IMR-90 (cell line): ENCODE data around the gene DCHS1. TPM values are rescaled to one million over a fixed set of nuclear protein-coding genes. Genes with fewer than 3 reads are reported as not detected.

ENCODE experiments used
- ATAC-seq: fragments of 200-7000 bp; cut with Tn5 transposase; 2 replicates; pipeline ENCODE4 v1.9.1; 2020; ENCODE audit warnings: low read depth, mild to moderate bottlenecking, moderate library complexity
- BruUV-seq: library from RNA; stranded (reverse); fragments of 400-500 nt; replicated peaks from 2 replicates; lab custom pipeline; 2021; lab: Mats Ljungman, UMichigan
- CTCF ChIA-PET: fragments of 300-600 bp; formaldehyde crosslinking; extraction: SDS; loops from one replicate; lab custom pipeline; 2021; ENCODE audit warnings: antibody characterized with exemption; lab: Yijun Ruan, JAX
- POLR2A ChIA-PET: fragments of 300-600 bp; sonication (Branson Sonifier 250); formaldehyde crosslinking; loops from one replicate; lab custom pipeline; 2022; ENCODE audit warnings: antibody characterized with exemption; ENCODE audit not compliant: unreplicated experiment; lab: Charles Lee
- DNase-seq: peaks from one replicate; pipeline ENCODE4 v3.0.0; 2013
- H2AFZ ChIP-seq: replicated peaks from 2 replicates; pipeline ENCODE3; 2013; ENCODE audit warnings: low read length, mild to moderate bottlenecking; ENCODE audit not compliant: poor library complexity
- H2AK5ac ChIP-seq: 2 replicates; pipeline ENCODE4 v1.6.1; 2013; ENCODE audit warnings: low read depth, low read length, inconsistent platforms
- H2AK9ac ChIP-seq: replicated peaks from 2 replicates; pipeline ENCODE3; 2013; ENCODE audit warnings: mild to moderate bottlenecking, low read depth, low read length, moderate library complexity; ENCODE audit not compliant: poor library complexity
- H2BK120ac ChIP-seq: 2 replicates; pipeline ENCODE4 v1.6.1; 2013; ENCODE audit warnings: low read depth, low read length, inconsistent platforms
- H2BK15ac ChIP-seq: 3 replicates; pipeline ENCODE4 v1.6.1; 2013; ENCODE audit warnings: low read depth, low read length, inconsistent platforms
- H2BK20ac ChIP-seq: 2 replicates; pipeline ENCODE4 v1.6.1; 2013; ENCODE audit warnings: low read depth, mild to moderate bottlenecking, inconsistent platforms, low read length, moderate library complexity
- H2BK5ac ChIP-seq: 2 replicates; pipeline ENCODE4 v1.6.1; 2013; ENCODE audit warnings: mild to moderate bottlenecking, low read depth, low read length, inconsistent platforms; ENCODE audit not compliant: poor library complexity, severe bottlenecking
- H3K14ac ChIP-seq: replicated peaks from 2 replicates; pipeline ENCODE4 v1.6.1; 2013; ENCODE audit warnings: low read depth, low read length, inconsistent platforms
- H3K18ac ChIP-seq: 2 replicates; pipeline ENCODE4 v1.6.1; 2013; ENCODE audit warnings: low read depth, low read length, control low read depth
- H3K23ac ChIP-seq: 2 replicates; pipeline ENCODE4 v1.6.1; 2013; ENCODE audit warnings: low read depth, low read length, inconsistent platforms
- H3K27ac ChIP-seq: 2 replicates; pipeline ENCODE4 v1.5.1; 2013; ENCODE audit warnings: mild to moderate bottlenecking, control low read depth, low read length; ENCODE audit not compliant: insufficient read depth
- H3K27me3 ChIP-seq: 2 replicates; pipeline ENCODE4 v1.6.1; 2013; ENCODE audit warnings: low read length; ENCODE audit not compliant: control insufficient read depth, insufficient read depth
- H3K36me3 ChIP-seq: 2 replicates; pipeline ENCODE4 v1.6.1; 2013; ENCODE audit warnings: low read length, mixed read lengths; ENCODE audit not compliant: control insufficient read depth, insufficient read depth
- H3K4ac ChIP-seq: 2 replicates; pipeline ENCODE4 v1.6.1; 2013; ENCODE audit warnings: low read depth, low read length, inconsistent platforms
- H3K4me1 ChIP-seq: 2 replicates; pipeline ENCODE4 v1.6.1; 2013; ENCODE audit warnings: low read length, mixed read lengths; ENCODE audit not compliant: control insufficient read depth, insufficient read depth
- H3K4me2 ChIP-seq: 2 replicates; pipeline ENCODE4 v1.6.1; 2013; ENCODE audit warnings: low read depth, mild to moderate bottlenecking, control low read depth, low read length, moderate library complexity
- H3K4me3 ChIP-seq: 2 replicates; pipeline ENCODE4 v1.5.1; 2013; ENCODE audit warnings: low read depth, mild to moderate bottlenecking, control low read depth, low read length, moderate library complexity; ENCODE audit not compliant: insufficient read depth
- H3K56ac ChIP-seq: 2 replicates; pipeline ENCODE4 v1.6.1; 2013; ENCODE audit warnings: low read length, inconsistent platforms; ENCODE audit not compliant: insufficient read depth; ENCODE audit errors: extremely low read depth
- H3K79me1 ChIP-seq, 2 experiments: 2 replicates each; pipeline ENCODE4 v1.6.1; 2013; ENCODE audit warnings: low read length in 2 of 2, inconsistent platforms in 1 of 2, low read depth in 1 of 2
- H3K9ac ChIP-seq: 2 replicates; pipeline ENCODE4 v1.6.1; 2013; ENCODE audit warnings: low read depth, low read length, control low read depth
- H3K9me1 ChIP-seq: 2 replicates; pipeline ENCODE4 v1.6.1; 2013; ENCODE audit warnings: low read length, inconsistent platforms; ENCODE audit not compliant: insufficient read depth
- H3K9me3 ChIP-seq: 2 replicates; pipeline ENCODE4 v1.6.1; 2013; ENCODE audit warnings: low read length; ENCODE audit not compliant: control insufficient read depth, insufficient read depth
- H4K20me1 ChIP-seq: 2 replicates; pipeline ENCODE4 v1.6.1; 2013; ENCODE audit warnings: low read length, inconsistent platforms; ENCODE audit not compliant: insufficient read depth
- H4K5ac ChIP-seq: 2 replicates; pipeline ENCODE4 v1.6.1; 2013; ENCODE audit warnings: mild to moderate bottlenecking, low read depth, low read length, control low read depth
- H4K8ac ChIP-seq, 2 experiments: 2 replicates each; pipeline ENCODE4 v1.6.1; 2013; ENCODE audit warnings: low read depth in 2 of 2, low read length in 2 of 2, control low read depth in 1 of 2, inconsistent platforms in 1 of 2
- H4K91ac ChIP-seq: 2 replicates; pipeline ENCODE4 v1.6.1; 2013; ENCODE audit warnings: low read depth, low read length, inconsistent platforms; ENCODE audit not compliant: insufficient read depth
- MAZ ChIP-seq: IDR thresholded peaks from 2 replicates; pipeline ENCODE4 v1.6.1; 2012; ENCODE audit warnings: low read depth, mild to moderate bottlenecking, low read length, improper control_type of control experiment, moderate library complexity, borderline replicate concordance
- MXI1 ChIP-seq: IDR thresholded peaks from 2 replicates; pipeline ENCODE4 v1.6.1; 2012; ENCODE audit warnings: low read depth, mild to moderate bottlenecking, low read length, moderate library complexity, borderline replicate concordance
- NFE2L2 ChIP-seq: fragments of 150-350 bp; IDR thresholded peaks from 2 replicates; pipeline ENCODE4 v1.6.1; 2016; ENCODE audit warnings: low read depth, mild to moderate bottlenecking, low read length
- RAD21 ChIP-seq: IDR thresholded peaks from 2 replicates; pipeline ENCODE4 v1.6.1; 2012; ENCODE audit warnings: low read length, improper control_type of control experiment
- RCOR1 ChIP-seq: IDR thresholded peaks from 2 replicates; pipeline ENCODE4 v1.6.1; 2012; ENCODE audit warnings: mild to moderate bottlenecking, low read length, improper control_type of control experiment; ENCODE audit not compliant: insufficient replicate concordance
- WGBS, 2 experiments: methylation state at CpG; one replicate each; pipeline versions ENCODE4 v1.1.5 to v1.1.7; 2013; ENCODE audit warnings: missing lambda C conversion rate in 2 of 2; ENCODE audit not compliant: insufficient read length in 1 of 2; ENCODE audit errors: extremely low coverage in 2 of 2; 5-methylcytosine and 5-hydroxymethylcytosine counted together
- dilution Hi-C: fragments of 300-500 bp; cut with HindIII; formaldehyde crosslinking; loops from one replicate; pipeline ENCODE4 v1.14.3; 2018; ENCODE audit warnings: low sequenced_read_pairs; ENCODE audit not compliant: unreplicated experiment
- in situ Hi-C: fragments of 300-500 bp; cut with MboI; formaldehyde crosslinking; loops from 3 replicates; pipeline ENCODE4 v1.14.3; 2019; ENCODE audit warnings: low sequenced_read_pairs, inconsistent platforms, mixed read lengths
- intact Hi-C: fragments of 100-400 bp; cut with micrococcal nuclease; formaldehyde crosslinking; loops from 2 replicates; pipeline ENCODE4 v1.10.0; 2022
- polyA plus RNA-seq, 3 experiments: library from polyadenylated mRNA; depleted of rRNA; stranded (reverse); fragments of >200 nt; gene quantifications; 2 replicates each; pipeline ENCODE4 v1.2.3, GENCODE V29; 2012; ENCODE audit warnings: low replicate concordance in 1 of 3
- total RNA-seq: library from RNA; depleted of rRNA; stranded (reverse); fragments of >200 nt; gene quantifications from 2 replicates; pipeline ENCODE4 v1.2.3, GENCODE V29; 2012
- TF ChIP-seq, protein P1 (sequence below): fragments of 150-350 bp; IDR thresholded peaks from 2 replicates; pipeline ENCODE4 v1.6.1; 2016; ENCODE audit warnings: low read depth, mild to moderate bottlenecking, low read length, moderate library complexity, borderline replicate concordance

The DCHS1 gene
- total and polyA plus RNA-seq, 2 of the 4 experiments (the other 2 are of a cell fraction) = 1.4 to 3.3 TPM

DNA sequence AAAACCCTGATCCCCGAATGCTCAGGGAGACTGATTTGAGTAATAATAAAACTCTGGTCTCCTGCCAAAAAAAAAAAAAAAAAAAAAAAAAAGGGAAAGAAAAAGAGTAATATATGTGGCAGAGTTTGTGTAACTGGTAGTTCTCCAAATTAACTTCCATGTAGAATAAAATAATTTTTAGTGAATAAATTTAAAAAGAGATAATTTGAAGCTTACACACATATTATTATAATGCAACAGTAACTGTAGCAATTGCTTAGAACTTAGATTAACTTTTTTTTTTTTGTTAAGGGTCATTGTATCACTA is 38.6 kb upstream of the DCHS1 start:
- WGBS, 2 experiments = no CpG with 5 or more reads among the region's 1 CpG
- no TSS peak for BruUV-seq
- Histone ChIP-seq H3K23ac (no peak overlapping the region), H3K4me1 (peaks cover 6% of the 10 kb centered on the region), H4K91ac (no peak overlapping the region), H3K18ac (no peak overlapping the region), H3K79me1 (no peaks in the 10 kb centered on the region), H3K9me1 (no peaks in the 10 kb centered on the region; the same call in 1 of the 2 replicates), H2AK9ac (no peak overlapping the region), H3K9me3 (peaks cover 2% of the 10 kb centered on the region; the same call in 1 of the 2 replicates), H3K4me3 (no peak overlapping the region), H2BK5ac (no peak overlapping the region), H2AK5ac (no peak overlapping the region), H2BK20ac (no peak overlapping the region), H3K27ac (no peak overlapping the region), H3K27me3 (no peaks in the 10 kb centered on the region), H4K5ac (no peak overlapping the region), H3K4me2 (no peak overlapping the region), H2BK120ac (no peak overlapping the region), H3K56ac (no peak overlapping the region), H3K4ac (no peak overlapping the region), H3K14ac (no peak overlapping the region), H2AFZ (no peak overlapping the region), H3K9ac (no peak overlapping the region), H3K36me3 (no peaks in the 10 kb centered on the region), H2BK15ac (no peak overlapping the region), H4K8ac (no peak overlapping the region), H4K20me1 (no peaks in the 10 kb centered on the region)
- no peak for ATAC-seq
- CTCF ChIA-PET = interaction anchor here (0.6 to 1.4 kb wide), 4 partner anchors 11 to 1969 kb away, joined by 3 to 12 read pairs (median 5); partner anchors contain the start of gene MRPL17
- intact Hi-C loops (no loop called here), in situ Hi-C loops (no loop called here), dilution Hi-C loops (no loop called here)
- no peak for DNase-seq
- no peak for TF ChIP-seq MXI1
- TF ChIP-seq, protein P1, sequence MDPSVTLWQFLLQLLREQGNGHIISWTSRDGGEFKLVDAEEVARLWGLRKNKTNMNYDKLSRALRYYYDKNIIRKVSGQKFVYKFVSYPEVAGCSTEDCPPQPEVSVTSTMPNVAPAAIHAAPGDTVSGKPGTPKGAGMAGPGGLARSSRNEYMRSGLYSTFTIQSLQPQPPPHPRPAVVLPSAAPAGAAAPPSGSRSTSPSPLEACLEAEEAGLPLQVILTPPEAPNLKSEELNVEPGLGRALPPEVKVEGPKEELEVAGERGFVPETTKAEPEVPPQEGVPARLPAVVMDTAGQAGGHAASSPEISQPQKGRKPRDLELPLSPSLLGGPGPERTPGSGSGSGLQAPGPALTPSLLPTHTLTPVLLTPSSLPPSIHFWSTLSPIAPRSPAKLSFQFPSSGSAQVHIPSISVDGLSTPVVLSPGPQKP = no peak
- no peak for TF ChIP-seq NFE2L2
- no peak for TF ChIP-seq RCOR1
- no peak for TF ChIP-seq RAD21
- TF ChIP-seq MAZ = no peak
- POLR2A ChIA-PET = no interaction called here
